ENCODE data around the gene TENM4. TPM values are rescaled to one million over a fixed set of nuclear protein-coding genes. Genes with fewer than 3 reads are reported as not detected.

TENM4 gene
- total RNA-seq, 1 donor from 2014 or later: 5.1 TPM

DNA sequence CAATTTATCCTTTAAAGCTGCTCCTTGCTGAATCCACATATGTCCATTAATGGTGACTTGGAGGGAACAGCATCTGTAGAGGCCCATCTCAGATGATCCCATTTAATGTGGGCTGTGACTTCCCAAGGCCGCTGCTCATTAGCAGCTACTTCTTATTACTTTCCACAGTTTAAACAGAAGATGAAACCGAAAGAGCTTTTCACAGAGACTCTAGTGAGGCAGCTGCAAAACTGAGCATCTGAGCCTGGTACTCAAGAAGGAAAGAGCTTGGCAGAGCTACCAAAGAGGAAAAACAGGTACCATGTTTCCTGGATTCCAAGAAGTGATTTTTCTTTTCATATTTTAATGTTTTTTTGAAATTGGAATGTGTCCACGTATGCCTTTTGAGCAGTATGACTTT is 755.7 kb downstream of the TENM4 start:
- Histone ChIP-seq H4K20me1 (ENCODE audit: low read depth) (no peaks in the 10 kb centered on the region), H3K9me3 (ENCODE audit: low read depth) (no peaks in the 10 kb centered on the region), H2AFZ (replicated peaks) (no peak overlapping the region), H3K9ac (no peak overlapping the region), H3K27me3 (no peaks in the 10 kb centered on the region), H3K27ac (no peak overlapping the region), H3F3A (ENCODE audit: low read depth) (peaks cover 3% of the 10 kb centered on the region), H3K36me3 (no peaks in the 10 kb centered on the region), H3K4me2 (no peak overlapping the region), H3K4me3 (no peak overlapping the region), H3K4me1 (peaks cover 13% of the 10 kb centered on the region), H3K79me2 (ENCODE audit: low read depth) (no peaks in the 10 kb centered on the region)
- H3K9me3 Mint-ChIP-seq: no peaks in the 10 kb centered on the region
- H3K4me1 Mint-ChIP-seq: peaks cover 10% of the 10 kb centered on the region
- DNase-seq (ENCODE audit: low spot score): no peak
- peaks cover 29% of the 10 kb centered on the region for H3K36me3 Mint-ChIP-seq
- TF ChIP-seq EZH2 (IDR thresholded peaks at IDR 0.05): no peak
- H3K4me3 Mint-ChIP-seq: no peak overlapping the region
- H3K27ac Mint-ChIP-seq: no peak overlapping the region
- peaks cover 2% of the 10 kb centered on the region for H3K27me3 Mint-ChIP-seq (ENCODE audit: insufficient read depth, low read depth)

DNA sequence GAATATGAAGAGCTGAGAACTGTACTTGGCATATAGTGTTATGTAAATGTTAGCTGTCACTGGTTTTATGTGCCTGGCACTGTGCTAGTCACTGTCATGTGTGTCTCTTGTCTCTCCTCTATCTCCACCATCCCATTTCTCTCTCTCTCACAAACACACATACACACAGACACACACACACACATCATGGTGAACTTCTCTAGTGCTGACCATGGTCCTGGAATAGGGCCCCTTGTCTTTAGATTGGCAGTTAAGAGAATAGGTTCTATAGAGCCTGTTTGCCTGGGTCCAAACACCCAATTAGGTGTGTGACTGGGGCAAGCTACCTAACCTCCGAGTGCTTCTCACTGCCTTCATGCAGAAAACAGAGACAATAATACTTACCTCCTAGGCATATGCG is 756.5 kb downstream of the TENM4 start:
- H3K4me3 Mint-ChIP-seq: no peak overlapping the region
- Histone ChIP-seq H3K4me3 (no peak overlapping the region), H2AFZ (replicated peaks) (no peak overlapping the region), H3K36me3 (no peaks in the 10 kb centered on the region), H4K20me1 (ENCODE audit: low read depth) (no peaks in the 10 kb centered on the region), H3K27ac (no peak overlapping the region), H3K9ac (no peak overlapping the region), H3K79me2 (ENCODE audit: low read depth) (no peaks in the 10 kb centered on the region), H3K27me3 (no peaks in the 10 kb centered on the region), H3K4me1 (peaks cover 9% of the 10 kb centered on the region), H3F3A (ENCODE audit: low read depth) (peaks cover 3% of the 10 kb centered on the region), H3K4me2 (no peak overlapping the region), H3K9me3 (ENCODE audit: low read depth) (no peaks in the 10 kb centered on the region)
- H3K27me3 Mint-ChIP-seq (ENCODE audit: insufficient read depth, low read depth): peaks cover 2% of the 10 kb centered on the region
- DNase-seq (ENCODE audit: low spot score): peak; percentile 59
- H3K36me3 Mint-ChIP-seq: peaks cover 27% of the 10 kb centered on the region
- no peak overlapping the region for H3K27ac Mint-ChIP-seq
- no peak for TF ChIP-seq EZH2phosphoT487 (IDR thresholded peaks at IDR 0.05)
- TF ChIP-seq EZH2 (IDR thresholded peaks at IDR 0.05): no peak
- TF ChIP-seq, protein P1, sequence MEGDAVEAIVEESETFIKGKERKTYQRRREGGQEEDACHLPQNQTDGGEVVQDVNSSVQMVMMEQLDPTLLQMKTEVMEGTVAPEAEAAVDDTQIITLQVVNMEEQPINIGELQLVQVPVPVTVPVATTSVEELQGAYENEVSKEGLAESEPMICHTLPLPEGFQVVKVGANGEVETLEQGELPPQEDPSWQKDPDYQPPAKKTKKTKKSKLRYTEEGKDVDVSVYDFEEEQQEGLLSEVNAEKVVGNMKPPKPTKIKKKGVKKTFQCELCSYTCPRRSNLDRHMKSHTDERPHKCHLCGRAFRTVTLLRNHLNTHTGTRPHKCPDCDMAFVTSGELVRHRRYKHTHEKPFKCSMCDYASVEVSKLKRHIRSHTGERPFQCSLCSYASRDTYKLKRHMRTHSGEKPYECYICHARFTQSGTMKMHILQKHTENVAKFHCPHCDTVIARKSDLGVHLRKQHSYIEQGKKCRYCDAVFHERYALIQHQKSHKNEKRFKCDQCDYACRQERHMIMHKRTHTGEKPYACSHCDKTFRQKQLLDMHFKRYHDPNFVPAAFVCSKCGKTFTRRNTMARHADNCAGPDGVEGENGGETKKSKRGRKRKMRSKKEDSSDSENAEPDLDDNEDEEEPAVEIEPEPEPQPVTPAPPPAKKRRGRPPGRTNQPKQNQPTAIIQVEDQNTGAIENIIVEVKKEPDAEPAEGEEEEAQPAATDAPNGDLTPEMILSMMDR (IDR thresholded peaks at IDR 0.05): no peak
- no peaks in the 10 kb centered on the region for H3K9me3 Mint-ChIP-seq
- peaks cover 8% of the 10 kb centered on the region for H3K4me1 Mint-ChIP-seq

DNA sequence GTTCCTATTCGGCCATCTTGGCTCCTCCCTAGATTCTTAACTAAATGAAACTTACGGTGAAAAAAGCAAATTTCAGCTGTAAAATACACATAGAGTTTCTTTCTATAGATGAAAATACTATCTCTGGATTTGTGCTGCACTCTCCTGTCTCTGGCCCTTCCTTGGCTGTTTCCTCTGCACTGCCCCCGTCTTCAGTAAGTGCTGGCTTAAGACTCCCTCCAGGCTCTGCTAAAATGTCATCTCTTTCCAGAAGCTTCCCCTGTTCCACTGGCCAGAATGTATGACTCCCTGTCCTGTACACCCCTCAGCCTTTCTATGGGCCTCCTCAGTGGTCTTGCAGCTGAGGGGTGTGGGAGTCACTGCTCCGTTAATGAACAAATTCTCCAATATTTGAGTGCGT is 757.1 kb downstream of the TENM4 start:
- H3K27me3 Mint-ChIP-seq (ENCODE audit: insufficient read depth, low read depth): peaks cover 2% of the 10 kb centered on the region
- H3K4me1 Mint-ChIP-seq: peaks cover 6% of the 10 kb centered on the region
- Histone ChIP-seq H3K4me1 (peaks cover 5% of the 10 kb centered on the region), H3K4me2 (peak overlapping the region; percentile 73), H3F3A (ENCODE audit: low read depth) (peaks cover 3% of the 10 kb centered on the region), H3K79me2 (ENCODE audit: low read depth) (no peaks in the 10 kb centered on the region), H3K9me3 (ENCODE audit: low read depth) (no peaks in the 10 kb centered on the region), H4K20me1 (ENCODE audit: low read depth) (no peaks in the 10 kb centered on the region), H3K27ac (no peak overlapping the region), H3K4me3 (peak overlapping the region; percentile 35), H3K9ac (no peak overlapping the region), H3K27me3 (no peaks in the 10 kb centered on the region), H3K36me3 (no peaks in the 10 kb centered on the region), H2AFZ (replicated peaks) (no peak overlapping the region)
- no peaks in the 10 kb centered on the region for H3K9me3 Mint-ChIP-seq
- DNase-seq (ENCODE audit: low spot score): no peak
- no peak overlapping the region for H3K27ac Mint-ChIP-seq
- peak overlapping the region; percentile 9 for H3K4me3 Mint-ChIP-seq
- H3K36me3 Mint-ChIP-seq: peaks cover 26% of the 10 kb centered on the region
- TF ChIP-seq, protein P1 (IDR thresholded peaks at IDR 0.05): no peak

GRCh38 chr11:78676026-78676557 is 764.7 kb downstream of the TENM4 start:
- H3K27ac ChIP-seq: no peak overlapping the region
- Mint-ChIP-seq H3K4me3 (no peak overlapping the region), H3K27ac (peak overlapping the region; percentile 46), H3K9me3 (no peaks in the 10 kb centered on the region), H3K4me1 (peaks cover 9% of the 10 kb centered on the region), H3K36me3 (peaks cover 13% of the 10 kb centered on the region), H3K27me3 (ENCODE audit: insufficient read depth, low read depth) (peaks cover 2% of the 10 kb centered on the region)
- H3K27me3 ChIP-seq: no peaks in the 10 kb centered on the region
- no peaks in the 10 kb centered on the region for H3K79me2 ChIP-seq (ENCODE audit: low read depth)
- no peak overlapping the region for H2AFZ ChIP-seq (replicated peaks)
- H4K20me1 ChIP-seq (ENCODE audit: low read depth): no peaks in the 10 kb centered on the region
- H3K4me3 ChIP-seq: no peak overlapping the region
- no peaks in the 10 kb centered on the region for H3K9me3 ChIP-seq (ENCODE audit: low read depth)
- no peaks in the 10 kb centered on the region for H3F3A ChIP-seq (ENCODE audit: low read depth)
- H3K4me2 ChIP-seq: no peak overlapping the region
- no peaks in the 10 kb centered on the region for H3K36me3 ChIP-seq
- H3K9ac ChIP-seq: no peak overlapping the region
- no peaks in the 10 kb centered on the region for H3K4me1 ChIP-seq
- DNase-seq (ENCODE audit: low spot score): no peak
- TF ChIP-seq, protein P1 (IDR thresholded peaks at IDR 0.05): no peak
- TF ChIP-seq EZH2phosphoT487 (IDR thresholded peaks at IDR 0.05): no peak
- TF ChIP-seq EZH2 (IDR thresholded peaks at IDR 0.05): no peak

All from neural progenitor cell (in vitro differentiated cells).